ENCODE data around the gene TMEM272.

The TMEM272 gene

GRCh38 chr13:51804295-51805172, 40.4 kb downstream of the TMEM272 start:
- DNase-seq = peak in 4 of 5 experiments; percentile 18 to 45 (median 32)

- DNase-seq = peak; percentile 67 to 95 (median 83)
Measured at GRCh38 chr13:51803422-51804294, 41.3 kb downstream of the TMEM272 start, which contains the start of gene DHRS12. Gene DHRS12 (minus strand): TSS chr13:51804163. CDS start chr13:51799659, 4,504 bp downstream.

- DNase-seq = peak in 1 of 5 experiments; percentile 25
Measured at GRCh38 chr13:51802631-51803418, 42.2 kb downstream of the TMEM272 start.

- no peak for DNase-seq
Measured at GRCh38 chr13:51801631-51802099, 43.3 kb downstream of the TMEM272 start.

- no peak for DNase-seq
Measured at GRCh38 chr13:51800486-51800885, 44.5 kb downstream of the TMEM272 start.

GRCh38 chr13:51799261-51799660, 45.7 kb downstream of the TMEM272 start:
- no peak for DNase-seq

- peak in 4 of 5 experiments; percentile 26 to 79 (median 39) for DNase-seq
Measured at GRCh38 chr13:51797664-51798488, 47.1 kb downstream of the TMEM272 start.

- no peak for DNase-seq
Measured at GRCh38 chr13:51796546-51796945, 48.4 kb downstream of the TMEM272 start.

GRCh38 chr13:51795419-51795818, 49.6 kb downstream of the TMEM272 start:
- DNase-seq = no peak

DNA sequence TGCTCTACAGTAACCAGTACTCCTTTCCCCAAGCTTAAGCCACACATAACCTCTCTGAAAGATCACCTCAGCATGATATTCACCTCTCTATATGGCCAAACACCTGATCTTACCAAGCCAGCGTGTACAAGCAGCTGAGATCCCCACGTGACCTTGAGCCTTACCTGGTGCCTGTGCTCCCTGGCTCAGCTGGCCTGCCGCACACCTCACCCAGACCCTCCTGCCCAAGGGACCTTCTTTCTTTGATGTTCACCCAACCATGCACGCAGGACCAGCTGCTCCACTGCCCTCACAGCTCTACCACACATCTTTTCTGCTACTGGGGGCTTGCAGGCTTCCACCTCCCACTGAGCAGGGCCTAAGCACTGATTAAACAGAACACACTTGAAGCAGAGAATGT, 50.0 kb downstream of the TMEM272 start:
- DNase-seq = no peak

GRCh38 chr13:51793570-51794271, 51.3 kb downstream of the TMEM272 start:
- DNase-seq = peak in 2 of 5 experiments; percentile 26 to 45

- DNase-seq = no peak
Measured at GRCh38 chr13:51786425-51787265, 58.3 kb downstream of the TMEM272 start.

- DNase-seq = no peak
Measured at GRCh38 chr13:51785712-51786424, 59.1 kb downstream of the TMEM272 start.

- DNase-seq = no peak
Measured at GRCh38 chr13:51784097-51784496, 60.9 kb downstream of the TMEM272 start.

DNA sequence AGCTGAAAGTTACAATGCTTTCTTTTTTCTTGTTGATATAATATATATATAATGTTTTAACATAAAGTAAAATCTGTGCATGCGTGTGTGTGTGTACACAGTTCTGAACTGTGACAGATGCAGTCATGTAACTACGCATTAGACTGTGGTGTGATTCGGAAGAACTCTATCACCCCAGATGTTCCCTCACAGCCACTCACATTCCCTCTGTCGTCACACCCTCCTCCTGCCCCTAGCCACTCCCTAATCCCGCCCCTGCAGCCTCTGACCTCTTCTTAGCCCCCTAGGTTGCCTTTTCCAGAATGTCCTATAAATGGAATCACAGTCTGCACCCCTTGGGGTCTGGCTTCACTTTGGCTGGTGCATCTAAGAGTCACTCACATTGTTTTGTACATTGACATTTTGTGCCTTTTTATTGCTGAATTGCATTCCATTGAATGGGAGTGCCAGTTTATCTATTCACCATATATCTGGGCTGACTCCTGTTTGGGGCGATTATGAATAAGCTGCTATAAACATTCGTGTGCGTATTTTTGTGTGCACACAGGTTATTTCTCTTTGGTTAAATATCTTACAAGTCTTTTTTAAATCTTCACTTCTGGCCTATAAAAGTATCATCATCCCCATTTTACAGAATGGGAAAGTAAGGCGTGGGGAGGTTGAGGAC, 61.4 kb downstream of the TMEM272 start:
- no peak for DNase-seq

- no peak for DNase-seq
Measured at GRCh38 chr13:51782026-51782710, 62.8 kb downstream of the TMEM272 start.

DNA sequence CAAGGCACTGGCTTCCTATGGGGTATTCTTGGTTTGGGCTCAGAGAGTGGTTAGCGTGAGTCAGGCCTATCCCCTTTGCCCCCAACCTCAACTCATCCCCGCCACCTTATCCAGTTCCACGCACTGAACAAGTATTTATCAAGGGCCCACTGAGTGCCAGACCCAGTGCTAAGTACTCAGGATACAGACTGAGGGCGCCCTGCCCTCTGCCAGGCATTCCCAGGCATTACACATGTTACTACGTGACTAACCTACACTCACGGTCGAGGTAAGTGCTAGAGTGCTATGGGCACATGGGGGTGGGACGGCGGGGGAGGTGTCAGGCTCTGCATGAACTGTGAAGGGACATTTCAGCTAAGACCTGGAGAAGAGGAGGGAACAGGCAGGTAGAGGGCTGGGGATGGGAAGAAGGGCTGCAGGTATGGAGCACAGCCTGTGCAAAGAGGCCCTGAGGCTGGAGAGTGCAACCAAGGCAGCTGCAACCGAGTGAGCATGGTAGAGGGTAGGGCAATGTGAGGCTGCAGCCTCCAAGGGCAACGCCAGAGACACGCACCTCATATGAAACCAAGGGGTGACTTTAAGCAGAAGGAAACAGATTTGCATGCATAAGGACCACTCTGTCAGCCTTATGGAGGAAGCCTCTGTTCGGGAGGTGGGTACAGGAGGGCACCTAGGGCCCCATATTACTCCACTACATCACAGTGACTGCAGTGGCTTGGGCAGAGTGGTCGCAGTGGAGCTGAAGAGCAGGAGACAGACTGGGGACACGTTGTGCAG, 63.5 kb downstream of the TMEM272 start:
- peak in 1 of 5 experiments; percentile 35 for DNase-seq

Measured in T-helper 2 cell (primary cell).